T-helper 22 cell (primary cell): Measurements from ENCODE around the gene CYP2W1.

Experiments
- DNase-seq: peaks from one replicate; pipeline ENCODE4 v3.0.0-alpha.2; 2020; ENCODE audit warnings: low read depth

CYP2W1 gene

DNA sequence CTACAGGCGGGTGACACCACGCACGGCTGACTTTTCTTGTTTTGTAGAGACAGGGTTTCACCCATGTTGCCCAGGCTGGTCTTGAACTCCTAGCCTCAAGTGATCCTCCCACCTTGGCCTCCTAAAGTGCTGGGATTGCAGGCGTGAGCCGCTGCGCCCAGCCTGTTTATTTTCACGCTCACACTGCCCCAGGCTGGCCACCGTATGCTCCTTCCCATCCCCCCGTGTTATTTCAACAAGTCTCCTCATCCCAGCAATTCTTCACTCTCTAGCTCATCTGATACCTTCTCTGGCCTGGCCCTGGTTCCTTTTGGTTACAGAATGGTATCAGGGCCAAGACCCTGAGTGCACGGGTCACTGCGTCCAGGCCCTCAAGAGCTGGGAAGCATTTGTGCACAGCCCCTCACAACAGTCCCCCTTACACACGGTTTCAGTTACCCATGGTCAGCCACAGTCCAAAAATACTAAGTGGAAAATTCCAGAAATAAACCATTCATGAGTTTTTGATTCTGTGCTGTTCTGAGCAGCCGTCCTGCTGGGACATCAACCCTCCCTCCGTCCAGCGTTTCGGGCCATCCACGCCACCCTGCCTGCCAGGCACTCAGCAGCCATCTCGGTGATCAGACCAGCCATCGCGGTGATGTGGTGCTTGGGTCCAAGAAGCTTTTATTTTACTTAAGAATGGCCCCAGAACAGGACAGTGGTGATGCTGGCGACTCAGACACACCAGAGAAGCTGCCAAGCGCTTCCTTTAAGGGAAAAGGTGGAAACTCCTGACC, 16.5 kb upstream of the CYP2W1 start:
- no peak for DNase-seq

DNA sequence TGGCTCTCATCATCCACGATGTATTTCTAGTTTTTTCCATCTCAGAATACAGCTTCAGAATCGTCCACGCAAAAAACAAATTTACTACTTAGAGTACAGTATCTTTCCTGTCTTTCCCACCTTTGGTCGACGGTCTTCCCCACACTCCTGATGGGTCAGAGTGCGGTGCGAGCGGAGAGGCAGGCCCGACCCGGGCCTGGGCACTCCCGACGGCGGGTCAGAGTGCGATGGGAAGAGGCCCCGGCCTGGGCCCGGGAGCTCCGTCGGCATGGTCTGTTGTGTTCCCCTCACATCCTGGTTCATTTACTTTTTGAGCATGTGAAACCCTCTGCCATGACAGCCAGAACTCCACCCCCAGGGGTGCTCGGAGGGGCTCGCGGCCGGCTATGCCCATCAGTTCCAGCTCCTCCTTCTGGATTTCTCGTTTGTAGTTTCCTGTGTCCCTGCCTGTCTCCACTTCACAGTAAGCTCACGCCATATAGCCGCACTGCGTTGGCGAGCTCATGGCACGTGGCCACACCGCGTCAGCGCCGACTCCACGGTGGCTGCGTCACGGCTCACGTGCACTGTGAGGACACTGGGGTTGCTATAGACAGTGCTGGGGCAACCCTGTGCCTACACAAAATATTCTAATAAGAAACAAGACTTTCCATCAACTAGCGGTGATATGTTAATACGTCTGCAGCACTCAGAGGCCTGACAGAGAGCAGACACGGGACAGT, 15.5 kb upstream of the CYP2W1 start:
- DNase-seq = no peak

DNA sequence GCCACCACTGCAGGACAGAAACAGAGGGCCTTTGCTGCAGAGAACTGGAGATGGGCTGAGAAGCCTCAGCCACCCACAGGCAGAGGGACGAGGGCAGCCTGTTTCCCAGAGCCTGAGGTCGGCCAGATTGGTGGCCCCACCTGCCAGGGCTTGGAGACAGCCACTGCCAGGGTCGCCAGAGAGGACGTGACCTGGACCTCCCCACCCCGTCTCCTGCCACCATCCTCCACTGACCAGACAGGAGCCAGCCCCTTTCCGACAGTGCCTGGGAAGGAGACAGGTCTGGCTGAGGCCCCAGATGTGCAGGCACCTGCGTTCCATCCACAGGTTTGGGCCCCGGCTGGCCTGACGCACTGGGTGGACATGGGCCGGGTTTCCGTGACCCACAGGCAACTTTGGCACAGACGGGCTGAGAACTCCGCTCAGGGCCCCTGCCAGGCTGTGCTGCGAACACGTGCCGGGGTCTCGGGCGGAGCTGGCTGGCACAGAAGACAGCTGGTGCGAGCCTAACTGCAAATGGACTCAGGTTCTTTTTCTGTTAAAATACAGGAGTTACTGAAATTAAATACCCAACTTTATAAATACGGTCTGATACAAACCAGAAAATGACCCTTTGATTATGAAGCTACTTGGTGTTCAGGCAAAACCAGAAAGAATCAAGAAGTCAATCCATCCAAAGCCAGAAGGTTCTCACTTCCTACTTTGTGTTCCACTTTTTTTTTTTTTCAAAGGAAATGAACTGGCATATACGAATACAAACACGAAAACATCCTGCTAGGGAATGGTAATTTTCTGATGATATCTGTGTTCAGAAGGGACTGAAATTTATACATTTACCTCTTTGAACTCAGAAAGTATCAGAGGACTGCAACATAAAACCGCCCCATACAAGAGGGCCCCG, 14.5 kb upstream of the CYP2W1 start:
- DNase-seq = no peak

DNA sequence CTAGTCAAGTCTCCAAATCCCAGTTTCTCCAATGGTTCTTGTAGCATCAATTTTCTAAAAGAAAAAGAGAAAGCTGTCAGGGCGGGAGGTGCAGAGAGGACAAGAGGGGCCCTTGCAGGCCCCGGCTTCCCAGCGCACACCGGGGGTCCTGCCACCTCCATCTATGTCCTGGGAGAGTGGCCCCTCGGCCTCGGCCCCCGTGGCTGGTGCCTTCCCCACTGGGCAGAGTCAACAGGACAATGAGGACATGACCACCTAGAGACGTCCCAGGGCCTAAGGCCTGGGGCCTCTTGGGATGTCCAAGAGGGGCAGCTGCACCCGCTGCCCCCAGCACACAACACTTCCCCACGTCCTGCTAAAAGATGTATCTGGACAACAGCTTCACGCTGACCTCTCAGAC, 13.6 kb upstream of the CYP2W1 start:
- DNase-seq = no peak

DNA sequence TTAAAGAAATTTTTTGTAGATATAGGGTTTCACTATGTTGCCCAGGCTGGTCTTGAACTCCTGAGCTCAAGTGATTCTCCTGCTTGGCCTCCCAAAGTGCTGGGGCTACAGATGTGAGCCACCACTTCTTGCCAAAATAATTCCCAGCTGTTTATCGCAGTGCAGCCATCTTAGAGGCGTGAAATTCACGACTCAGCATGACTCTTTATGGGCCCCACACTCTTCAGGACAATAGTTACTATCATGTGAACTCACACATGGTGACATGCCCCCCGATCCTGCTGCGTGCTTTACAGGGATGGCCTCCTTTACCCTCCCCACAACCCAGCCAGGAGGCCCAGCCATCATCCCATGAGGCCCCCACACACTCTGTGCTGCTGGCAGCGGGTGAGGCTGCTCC, 12.2 kb upstream of the CYP2W1 start:
- no peak for DNase-seq

DNA sequence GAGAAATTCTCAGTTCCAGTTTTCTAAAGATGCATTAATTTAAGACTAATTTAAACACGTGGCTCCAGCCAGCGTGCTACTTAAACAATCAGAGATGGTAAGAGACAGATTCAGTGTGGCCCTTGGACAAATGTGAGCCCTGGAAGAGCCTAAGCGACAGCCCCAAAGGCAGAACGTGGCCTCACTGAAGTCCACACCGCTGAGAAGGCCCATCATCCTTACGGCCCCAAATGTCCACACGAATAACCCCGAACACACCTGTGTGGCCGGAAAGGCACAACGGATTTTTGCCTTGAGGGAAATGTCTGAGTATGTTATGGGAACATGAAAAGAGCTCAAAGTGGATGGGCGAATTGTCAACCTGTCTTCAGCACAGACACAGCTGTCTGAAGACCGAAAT, 10.9 kb upstream of the CYP2W1 start:
- DNase-seq = no peak

DNA sequence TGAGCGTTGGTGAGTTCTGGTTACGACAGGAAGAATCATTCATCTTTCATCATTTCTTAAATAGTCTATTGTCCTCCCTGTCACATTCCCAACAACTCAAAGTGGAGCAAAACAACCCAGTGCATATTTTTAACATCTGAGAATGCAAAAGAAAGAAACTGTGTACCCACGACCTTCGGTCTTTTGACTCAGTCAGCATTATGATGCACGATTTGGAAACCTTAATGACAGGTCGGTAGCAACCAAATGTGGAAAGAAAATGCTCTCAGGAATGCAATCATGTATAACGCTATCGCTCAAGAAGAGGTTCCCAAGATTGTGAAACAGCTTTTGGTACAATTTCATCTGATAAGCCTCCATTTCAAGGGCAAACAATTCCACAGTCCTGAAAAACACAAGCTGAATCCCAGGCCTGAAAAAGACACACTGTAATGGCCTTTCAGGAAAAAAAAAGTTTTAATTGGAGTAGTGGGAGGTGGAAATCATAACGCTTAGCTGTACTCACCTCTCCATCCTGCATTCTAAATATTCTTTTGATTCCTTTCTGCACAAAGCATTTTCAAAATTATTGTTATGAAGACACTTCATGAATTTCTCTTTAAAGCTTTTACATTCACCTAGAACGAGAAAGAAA, 10.2 kb upstream of the CYP2W1 start:
- no peak for DNase-seq

DNA sequence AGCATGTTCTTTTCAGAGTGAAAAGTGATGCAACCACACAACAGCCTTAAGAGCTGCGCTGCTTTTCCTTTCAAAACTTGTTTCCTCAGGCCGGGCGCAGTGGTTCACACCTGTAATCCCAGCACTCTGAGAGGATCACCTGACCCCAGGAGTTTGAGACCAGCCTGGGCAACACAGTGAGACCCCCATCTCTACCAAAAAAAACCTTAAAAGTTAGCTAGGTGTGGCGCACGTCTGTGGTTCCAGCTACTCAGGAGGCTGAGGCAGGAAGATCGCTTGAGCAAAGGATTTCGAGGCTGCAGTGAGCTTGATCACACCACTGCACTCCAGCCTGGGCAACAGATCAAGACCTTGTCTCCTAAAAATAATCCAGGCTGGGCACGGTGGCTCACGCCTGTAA, 9.7 kb upstream of the CYP2W1 start:
- no peak for DNase-seq

DNA sequence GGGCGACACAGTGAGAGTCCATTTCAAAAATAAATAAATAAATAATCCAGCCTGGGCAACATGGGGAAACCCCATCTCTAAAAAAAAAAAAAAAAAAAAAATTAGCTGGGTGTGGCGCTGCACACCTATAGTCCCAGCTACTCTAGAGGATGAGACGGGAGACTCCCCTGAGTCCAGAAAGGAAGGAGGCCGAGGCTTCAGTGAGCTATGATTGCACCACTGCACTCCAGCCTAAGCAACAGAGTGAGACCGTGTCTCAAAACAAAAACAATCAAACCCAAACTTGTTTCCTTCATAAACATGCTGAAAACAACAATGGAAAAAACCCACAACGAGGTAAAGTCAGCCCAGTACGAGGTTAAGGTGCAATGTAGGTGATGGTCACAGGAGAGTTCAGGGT, 8.8 kb upstream of the CYP2W1 start:
- no peak for DNase-seq

DNA sequence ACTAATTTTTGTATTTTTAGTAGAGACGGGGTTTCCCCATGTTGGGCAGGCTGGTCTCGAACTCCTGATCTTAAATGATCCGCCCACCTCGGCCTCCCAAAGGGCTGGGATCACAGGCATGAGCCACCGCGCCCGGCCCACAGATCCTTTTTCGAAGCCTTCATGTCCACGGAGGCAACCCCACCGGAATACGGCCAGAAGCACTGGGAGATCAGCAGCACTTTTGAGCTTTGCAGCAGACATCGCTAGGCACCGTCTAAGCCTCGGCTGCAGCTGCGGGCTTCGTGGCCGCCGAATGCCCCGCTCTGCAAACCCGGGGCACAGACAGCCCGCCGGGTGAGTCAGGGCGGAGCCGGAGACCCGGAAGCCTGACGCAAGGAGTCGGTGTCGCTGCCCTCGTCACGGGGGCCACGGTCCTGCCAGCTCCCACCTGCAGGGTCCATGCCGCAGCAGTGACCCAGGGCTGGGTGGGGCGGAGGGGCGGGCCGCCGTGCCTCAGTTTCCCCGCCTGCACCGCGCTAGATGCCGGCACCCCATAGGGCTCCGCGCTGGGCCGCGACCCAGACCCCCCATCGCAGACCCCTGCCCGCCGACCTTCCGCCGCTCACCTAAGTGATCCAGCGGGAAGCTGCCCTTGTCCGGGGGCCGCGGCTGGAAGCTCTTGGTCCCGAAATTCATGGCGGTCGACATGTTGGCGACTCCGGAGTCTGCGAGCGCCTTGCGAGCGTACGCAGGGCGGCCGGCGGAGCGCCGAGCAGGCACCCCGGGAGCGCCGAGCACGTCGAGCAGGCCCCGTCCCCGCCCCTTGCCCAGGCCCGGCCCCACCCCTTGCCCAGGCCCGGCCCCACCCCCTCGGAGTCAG, 7.9 kb upstream of the CYP2W1 start, which contains the start of gene COX19:
Gene COX19, minus strand, starts transcription at position 730 of the 862 bp plus-strand sequence. Its CDS starts 40 bp downstream, at position 690.
- peak; percentile 82 for DNase-seq

DNA sequence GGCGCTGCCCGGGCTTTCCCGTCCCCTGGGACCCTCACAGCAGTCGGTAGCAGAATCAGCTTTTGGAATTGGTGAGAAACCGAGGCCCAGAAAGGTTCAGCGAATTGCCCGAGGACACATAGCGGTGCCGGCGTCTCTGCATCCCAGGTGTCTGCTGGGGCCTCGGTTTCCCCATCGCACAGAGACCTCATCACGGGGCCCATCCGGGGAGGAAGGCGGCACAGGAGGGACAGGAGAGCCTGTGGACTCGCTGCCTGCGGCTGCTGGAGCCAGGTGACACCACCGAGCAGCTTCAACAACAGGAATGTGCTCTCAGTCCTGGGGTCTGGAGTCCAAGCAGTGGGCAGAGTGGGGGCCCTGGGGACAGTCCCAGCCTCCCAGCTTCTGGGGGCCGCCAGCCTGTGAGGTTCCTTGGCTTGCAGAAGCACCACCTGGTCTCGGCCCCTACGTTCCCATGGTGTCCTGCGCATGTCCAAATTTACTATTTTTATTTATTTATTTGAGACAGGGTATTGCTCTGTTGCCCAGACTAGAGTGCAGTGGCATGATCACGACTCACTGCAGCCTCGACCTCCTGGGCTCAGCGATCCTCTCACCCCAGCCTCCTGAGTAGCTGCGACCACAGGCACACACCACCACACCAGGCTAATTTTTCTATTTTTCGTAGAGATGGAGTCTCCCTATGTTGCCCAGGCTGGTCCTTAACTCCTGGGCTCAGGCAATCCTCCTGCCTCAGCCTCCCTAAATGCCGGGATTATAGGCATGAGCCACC, 7.1 kb upstream of the CYP2W1 start:
- DNase-seq = no peak

DNA sequence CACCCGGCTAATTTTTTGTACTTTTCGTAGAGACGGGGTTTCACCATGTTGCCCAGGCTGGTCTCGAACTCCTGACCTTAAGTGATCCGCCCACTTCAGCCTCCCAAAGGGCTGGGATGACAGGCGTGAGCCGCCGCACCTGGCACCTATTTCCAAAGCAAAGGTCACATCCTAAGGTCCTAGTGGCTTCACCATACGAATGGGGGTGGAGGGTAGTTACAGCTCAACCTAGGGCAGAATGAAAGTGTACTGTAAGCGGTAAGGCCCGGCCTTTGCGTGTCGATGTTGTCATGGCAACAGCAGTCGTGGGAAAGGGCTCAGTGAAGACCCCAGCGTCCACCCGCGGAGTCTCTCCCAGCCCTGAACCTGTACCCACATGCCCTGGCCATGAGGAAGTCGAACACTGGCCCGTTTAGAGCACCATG, 6.1 kb upstream of the CYP2W1 start:
- DNase-seq = no peak

DNA sequence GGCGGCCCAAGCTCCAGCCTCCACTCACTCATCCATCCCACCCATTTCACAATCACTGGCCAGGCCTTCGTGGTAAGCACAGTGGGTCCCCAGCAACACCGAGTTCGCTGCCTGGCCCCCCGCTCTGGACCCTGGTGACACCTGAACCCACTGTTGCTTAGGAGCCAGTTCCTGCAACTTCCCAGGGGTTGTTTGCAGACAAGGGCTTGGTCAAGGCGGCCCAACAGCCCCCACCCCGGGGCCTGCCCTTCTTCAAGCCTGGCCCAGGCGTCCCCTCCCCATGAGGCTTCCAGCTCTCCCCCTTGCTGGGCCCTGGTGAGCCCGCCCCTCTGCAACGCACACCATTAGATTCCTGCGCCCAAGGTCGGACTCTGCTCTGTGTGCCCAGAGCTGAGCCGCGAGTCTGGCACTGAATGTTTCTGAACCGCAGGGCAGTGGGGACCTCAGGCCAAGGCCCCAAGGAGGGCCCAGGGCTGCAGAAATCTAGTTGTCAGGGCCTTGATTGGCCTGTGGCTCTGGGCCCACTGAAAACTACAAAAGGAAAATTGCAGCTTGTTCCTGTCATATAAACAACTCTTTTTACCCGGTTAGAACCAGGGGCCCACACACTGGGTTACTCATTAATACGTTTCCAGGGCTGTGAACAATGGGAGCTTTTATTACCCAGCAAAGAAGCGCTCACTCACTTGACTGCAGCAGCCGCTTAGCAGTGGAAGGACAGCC, 5.5 kb upstream of the CYP2W1 start:
- no peak for DNase-seq

DNA sequence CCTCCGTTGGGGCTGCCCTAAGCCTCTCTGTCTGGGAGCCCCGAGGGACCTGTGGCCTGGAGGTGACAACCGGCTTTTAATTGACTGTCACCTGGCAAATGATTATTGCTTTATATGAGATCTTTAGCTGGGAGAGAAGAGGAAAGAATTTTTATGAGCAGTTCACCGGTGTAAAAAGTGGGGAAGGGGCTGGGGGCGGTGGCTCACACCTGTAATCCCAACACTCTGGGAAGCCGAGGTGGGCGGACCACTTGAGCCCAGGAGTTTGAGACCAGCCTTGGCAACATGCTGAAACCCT, 5.0 kb upstream of the CYP2W1 start:
- no peak for DNase-seq

DNA sequence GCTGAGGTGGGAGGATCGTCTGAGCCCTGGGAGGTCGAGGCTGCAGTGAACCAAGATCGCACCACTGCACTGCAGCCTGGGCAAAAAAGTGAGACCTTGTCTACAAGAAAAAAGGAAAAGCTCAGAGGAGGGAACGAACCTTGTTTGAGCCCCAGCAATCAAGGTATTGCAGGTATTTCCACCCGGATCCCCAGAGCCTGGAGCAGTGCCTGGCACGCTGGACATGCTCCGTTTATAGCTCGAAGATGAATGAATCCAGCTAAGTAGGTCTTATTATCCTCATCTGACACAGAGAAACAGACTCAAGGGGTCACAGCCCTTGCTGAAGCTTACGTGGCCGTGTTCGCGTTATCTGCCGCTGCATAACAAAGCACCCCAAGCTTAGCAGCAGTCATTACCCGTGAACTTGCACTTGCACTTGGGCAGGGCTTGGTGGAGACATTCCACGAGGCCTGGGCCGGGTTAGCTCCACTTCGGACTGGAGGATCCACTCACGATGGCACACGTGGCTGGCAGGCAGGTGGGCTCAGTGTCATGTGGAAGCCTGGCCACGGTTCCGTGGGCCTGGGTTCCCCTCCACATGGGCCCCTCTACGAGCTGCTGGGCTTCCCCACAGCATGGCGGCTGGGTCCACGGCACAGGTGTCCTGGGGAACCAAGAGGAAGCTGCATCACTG, 4.4 kb upstream of the CYP2W1 start:
- DNase-seq = no peak

DNA sequence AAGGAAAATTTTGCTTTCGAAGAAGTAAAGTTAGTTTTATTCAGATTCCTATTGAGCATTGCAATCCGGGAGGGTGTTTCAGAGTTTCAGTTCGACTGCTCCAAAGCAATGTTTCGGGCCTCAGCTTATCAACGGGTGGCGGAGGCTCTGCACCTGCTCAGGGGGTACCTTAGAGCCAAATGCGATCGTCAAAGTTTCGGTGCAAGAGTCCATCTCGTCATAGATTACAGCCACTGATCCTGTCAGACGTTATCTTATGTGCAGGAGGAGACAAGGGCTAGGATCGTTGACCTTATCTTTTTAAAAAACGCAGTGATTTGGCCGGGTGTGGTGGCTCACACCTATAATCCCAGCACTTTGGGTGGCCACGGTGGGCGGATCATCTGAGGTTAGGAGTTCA, 3.8 kb upstream of the CYP2W1 start:
- DNase-seq = no peak

DNA sequence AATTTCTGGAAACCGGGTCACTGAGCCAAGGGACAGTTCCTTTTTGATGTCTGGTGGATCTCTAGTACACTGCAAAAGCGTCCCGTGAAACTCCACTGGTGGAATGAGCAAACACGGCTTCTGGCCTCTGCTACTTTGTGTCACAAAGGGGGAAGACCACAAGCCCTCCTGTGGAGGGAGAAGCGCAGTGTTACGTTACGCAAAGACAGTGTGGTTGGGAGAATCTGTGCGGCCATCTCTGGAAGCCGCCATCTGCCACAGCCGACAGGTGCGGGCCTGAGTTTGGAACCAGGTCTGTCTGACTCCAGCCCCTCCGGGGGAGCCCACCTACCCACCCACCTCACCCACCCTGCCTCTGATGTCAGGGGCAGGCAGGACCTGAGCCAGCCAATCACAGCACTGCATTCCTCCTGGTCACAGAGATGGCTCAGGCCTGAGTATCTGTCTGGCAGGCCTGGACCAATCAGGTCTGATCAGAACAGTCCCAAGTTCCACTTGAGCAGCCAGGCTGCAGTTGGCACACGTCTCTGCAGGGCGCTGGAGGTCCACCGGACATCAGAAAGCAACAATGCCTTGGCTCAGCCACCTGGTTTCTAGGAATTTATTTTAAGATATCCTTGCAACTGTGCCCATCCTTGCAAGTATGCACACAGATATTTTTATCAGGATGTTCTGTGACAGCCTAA, 3.0 kb upstream of the CYP2W1 start:
- no peak for DNase-seq

DNA sequence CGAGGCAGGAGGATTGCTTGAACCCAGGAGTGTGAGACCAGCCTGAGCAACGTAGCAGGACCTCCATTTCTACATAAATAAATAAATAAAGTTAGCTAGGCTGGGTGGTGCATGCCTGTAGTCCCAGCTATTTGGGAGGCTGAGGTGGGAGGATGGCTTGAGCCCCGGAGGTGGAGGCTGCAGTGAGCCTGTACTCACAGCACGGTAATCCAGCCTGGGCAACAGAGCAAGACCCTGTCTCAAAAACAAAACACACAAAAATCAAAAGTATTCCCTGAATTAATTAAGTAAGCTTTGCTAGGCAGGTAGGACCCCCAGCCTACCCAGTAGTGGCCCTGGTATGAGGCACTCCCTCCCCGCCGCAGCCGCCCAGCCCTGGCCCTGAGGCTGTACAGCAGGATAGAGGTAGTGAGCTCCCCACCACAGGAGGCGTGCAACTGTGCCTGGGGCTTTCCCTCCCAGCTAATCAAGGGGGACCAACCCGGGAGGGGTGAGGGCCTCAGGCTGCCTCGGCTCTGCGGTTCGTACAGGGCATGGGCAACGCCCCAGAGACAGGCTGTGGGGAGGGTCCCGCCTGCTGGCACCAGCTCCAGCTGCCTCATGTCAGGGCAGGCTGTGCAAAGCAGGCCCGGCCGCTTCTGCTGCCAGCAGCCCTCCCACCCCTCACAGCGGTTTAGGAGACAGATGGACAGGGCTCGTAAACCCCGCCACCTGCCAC, 1.0 kb upstream of the CYP2W1 start:
- DNase-seq = no peak
